Activated naive CD4-positive, alpha-beta T cell treated with anti-CD3 and anti-CD28 coated beads, Interleukin-2, amount 50 U/mL, for 24 hours (primary cell): ENCODE results near the gene HAPLN1.

Experiments
- H3K27ac Mint-ChIP-seq: one replicate; pipeline ENCODE4 v1.8.0; 2021; ENCODE audit warnings: mild to moderate bottlenecking, mixed read lengths
- H3K27me3 Mint-ChIP-seq: one replicate; pipeline ENCODE4 v1.8.0; 2021; ENCODE audit warnings: mixed read lengths
- H3K36me3 Mint-ChIP-seq: one replicate; pipeline ENCODE4 v1.8.0; 2021; ENCODE audit warnings: mixed read lengths
- H3K4me1 Mint-ChIP-seq: one replicate; pipeline ENCODE4 v1.8.0; 2021; ENCODE audit warnings: mixed read lengths
- H3K4me3 Mint-ChIP-seq: one replicate; pipeline ENCODE4 v1.8.0; 2021; ENCODE audit warnings: mild to moderate bottlenecking, mixed read lengths
- H3K9me3 Mint-ChIP-seq: one replicate; pipeline ENCODE4 v1.8.0; 2021; ENCODE audit warnings: mixed read lengths

Gene HAPLN1

DNA sequence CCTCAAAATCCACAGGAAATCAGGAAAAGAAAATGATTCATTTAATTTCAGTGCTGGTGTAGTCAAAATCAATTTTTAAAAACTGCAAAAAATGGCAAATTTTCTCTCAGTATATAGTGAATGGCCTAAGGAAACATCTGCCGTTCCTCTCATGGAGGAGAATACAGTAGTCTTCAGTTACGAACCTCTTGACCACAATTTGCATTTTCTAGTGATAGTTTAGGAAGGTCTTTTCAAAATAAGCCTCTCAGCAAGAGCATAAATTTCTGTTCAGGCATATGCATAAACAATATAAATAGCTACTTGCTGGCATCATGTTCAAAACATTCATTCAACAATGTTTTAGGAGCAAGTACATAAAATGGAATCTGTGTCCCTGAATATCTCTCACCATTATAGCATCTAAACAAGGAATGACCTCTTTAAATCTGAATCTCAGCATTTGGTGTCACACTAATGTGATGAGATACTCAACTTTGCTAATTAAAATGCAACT, 33.5 kb downstream of the HAPLN1 start:
- H3K4me3 Mint-ChIP-seq = no peak overlapping the region
- H3K4me1 Mint-ChIP-seq = no peaks in the 10 kb centered on the region

DNA sequence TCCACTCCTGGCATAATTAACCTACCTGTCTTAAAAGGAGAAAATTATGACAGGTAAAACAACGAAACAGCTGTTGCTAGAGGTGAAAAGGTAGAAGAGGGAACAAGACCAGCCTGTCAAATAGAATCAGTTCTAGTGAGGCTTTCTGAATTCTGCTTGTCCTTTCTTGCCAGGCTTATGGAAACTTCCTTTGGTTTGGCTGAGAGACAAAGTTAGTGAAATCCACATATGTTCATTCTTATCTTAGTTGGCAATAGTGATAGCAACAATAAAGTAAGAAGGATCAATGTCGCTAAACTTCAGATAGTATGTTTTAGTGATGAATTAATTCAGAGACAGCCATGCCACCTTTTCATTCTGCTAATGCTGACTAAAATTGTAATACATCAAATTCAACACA, 34.4 kb downstream of the HAPLN1 start:
- H3K4me3 Mint-ChIP-seq = no peak overlapping the region
- H3K4me1 Mint-ChIP-seq = no peaks in the 10 kb centered on the region
- peaks cover 10% of the 10 kb centered on the region for H3K27me3 Mint-ChIP-seq
- no peak overlapping the region for H3K27ac Mint-ChIP-seq
- no peaks in the 10 kb centered on the region for H3K9me3 Mint-ChIP-seq
- no peaks in the 10 kb centered on the region for H3K36me3 Mint-ChIP-seq

More for the DNA sequence above, 33.5 kb downstream of the HAPLN1 start:
- H3K36me3 Mint-ChIP-seq = no peaks in the 10 kb centered on the region
- H3K9me3 Mint-ChIP-seq = peaks cover 5% of the 10 kb centered on the region
- H3K27me3 Mint-ChIP-seq = peaks cover 10% of the 10 kb centered on the region
- H3K27ac Mint-ChIP-seq = no peak overlapping the region

DNA sequence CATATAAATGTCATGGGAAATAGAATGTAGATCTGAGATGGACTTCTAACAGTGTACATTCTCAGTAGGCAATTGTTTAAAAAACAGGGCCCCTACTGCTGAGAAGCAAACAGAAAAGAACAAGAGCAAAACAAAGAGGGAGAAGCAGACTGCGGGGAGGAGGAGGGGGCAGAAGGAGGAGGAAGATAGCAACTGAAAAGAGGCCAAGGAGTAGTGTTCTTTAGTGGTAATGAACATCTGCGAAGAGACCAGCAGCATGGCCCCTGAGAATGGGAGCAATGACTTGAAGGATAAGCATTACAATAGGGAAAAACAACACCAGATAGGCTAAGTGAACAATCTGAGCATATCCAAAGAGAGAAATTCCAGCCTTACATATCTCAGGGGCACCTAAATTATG, 36.8 kb downstream of the HAPLN1 start:
- H3K27ac Mint-ChIP-seq = no peak overlapping the region
- H3K4me3 Mint-ChIP-seq = no peak overlapping the region
- H3K4me1 Mint-ChIP-seq = no peaks in the 10 kb centered on the region
- H3K36me3 Mint-ChIP-seq = no peaks in the 10 kb centered on the region
- no peaks in the 10 kb centered on the region for H3K9me3 Mint-ChIP-seq
- peaks cover 3% of the 10 kb centered on the region for H3K27me3 Mint-ChIP-seq

DNA sequence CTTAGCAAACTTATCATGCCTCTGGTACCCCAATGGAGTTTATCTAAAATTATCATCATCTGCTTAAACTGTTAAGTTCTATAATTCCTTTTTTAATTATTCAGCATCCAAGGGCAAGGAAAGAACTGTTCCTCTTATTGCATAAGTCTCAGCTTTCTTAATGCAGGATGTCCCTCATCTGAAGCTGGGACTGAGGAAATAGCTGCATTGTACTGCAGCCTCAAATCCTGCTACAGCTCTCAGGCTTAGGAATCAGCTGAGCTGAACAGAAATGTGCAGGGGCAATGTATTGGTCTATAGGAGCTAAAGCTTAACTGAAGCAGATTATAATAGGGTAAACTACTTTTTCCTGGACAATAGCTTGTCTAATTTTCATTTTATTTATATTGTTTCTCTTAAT, 48.0 kb downstream of the HAPLN1 start:
- Mint-ChIP-seq H3K9me3 (no peaks in the 10 kb centered on the region), H3K4me1 (no peaks in the 10 kb centered on the region), H3K36me3 (no peaks in the 10 kb centered on the region), H3K27me3 (peaks cover 5% of the 10 kb centered on the region), H3K27ac (no peak overlapping the region), H3K4me3 (no peak overlapping the region)

DNA sequence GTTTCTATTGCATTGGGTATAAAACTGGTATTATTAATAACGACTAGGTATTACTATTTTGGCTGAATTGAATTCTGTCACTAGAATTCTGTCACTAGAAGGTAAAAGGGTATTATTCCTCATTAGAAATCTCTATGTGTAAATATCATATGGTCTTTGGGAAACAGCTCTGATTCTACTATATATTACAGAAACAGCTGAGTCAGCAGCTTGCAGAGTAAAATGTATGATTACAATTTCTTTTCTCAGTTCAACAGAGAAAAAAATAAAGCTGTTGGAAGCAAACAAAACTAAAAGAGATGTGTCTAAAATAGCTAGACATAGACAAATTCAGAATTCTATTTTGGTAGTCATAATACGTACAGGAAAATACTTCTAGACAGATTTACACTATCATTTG, 48.5 kb downstream of the HAPLN1 start:
- Mint-ChIP-seq H3K27ac (no peak overlapping the region), H3K9me3 (no peaks in the 10 kb centered on the region), H3K36me3 (no peaks in the 10 kb centered on the region), H3K27me3 (peaks cover 5% of the 10 kb centered on the region), H3K4me3 (no peak overlapping the region), H3K4me1 (no peaks in the 10 kb centered on the region)

DNA sequence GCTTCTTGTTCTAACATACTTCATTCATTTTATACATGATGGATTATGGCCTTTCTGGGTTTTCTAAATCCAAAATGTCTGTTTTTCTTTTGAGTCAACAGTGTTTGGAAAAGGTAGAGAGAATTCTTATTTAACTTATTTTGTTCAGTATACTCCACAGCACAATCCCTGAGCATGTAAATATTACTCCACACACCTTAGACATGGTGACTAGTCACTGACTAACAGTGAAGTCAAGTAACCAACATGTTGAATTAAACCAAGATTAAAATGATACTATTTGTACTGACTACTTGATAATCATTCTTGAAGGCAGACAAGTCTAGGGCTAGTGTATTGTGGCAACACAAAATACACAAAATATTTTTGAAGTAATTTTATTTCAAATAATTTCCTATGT, 55.0 kb downstream of the HAPLN1 start:
- Mint-ChIP-seq H3K27ac (no peak overlapping the region), H3K4me1 (no peaks in the 10 kb centered on the region), H3K9me3 (no peaks in the 10 kb centered on the region), H3K27me3 (peaks cover 5% of the 10 kb centered on the region), H3K4me3 (no peak overlapping the region), H3K36me3 (no peaks in the 10 kb centered on the region)

DNA sequence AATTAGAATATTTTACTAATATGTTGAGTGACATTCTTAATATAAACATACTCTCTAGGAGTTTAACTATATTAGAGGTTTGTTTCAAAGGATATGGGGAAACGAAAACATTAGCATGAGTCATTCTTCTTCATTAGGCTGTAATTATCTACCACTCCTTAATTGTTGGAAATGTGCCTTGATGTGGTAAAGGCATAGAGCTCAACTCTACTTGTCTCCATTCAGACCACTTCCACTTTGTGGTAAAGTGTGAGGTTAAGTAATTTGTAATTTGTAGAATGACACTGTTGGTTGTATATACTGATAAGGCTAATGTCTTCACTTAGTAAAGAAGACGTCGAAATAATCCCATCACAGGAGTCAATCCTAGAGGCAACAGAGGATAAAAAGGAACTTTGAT, 58.1 kb downstream of the HAPLN1 start:
- no peak overlapping the region for H3K27ac Mint-ChIP-seq
- H3K4me3 Mint-ChIP-seq = no peak overlapping the region
- H3K9me3 Mint-ChIP-seq = no peaks in the 10 kb centered on the region
- no peaks in the 10 kb centered on the region for H3K4me1 Mint-ChIP-seq
- H3K36me3 Mint-ChIP-seq = no peaks in the 10 kb centered on the region
- no peaks in the 10 kb centered on the region for H3K27me3 Mint-ChIP-seq

DNA sequence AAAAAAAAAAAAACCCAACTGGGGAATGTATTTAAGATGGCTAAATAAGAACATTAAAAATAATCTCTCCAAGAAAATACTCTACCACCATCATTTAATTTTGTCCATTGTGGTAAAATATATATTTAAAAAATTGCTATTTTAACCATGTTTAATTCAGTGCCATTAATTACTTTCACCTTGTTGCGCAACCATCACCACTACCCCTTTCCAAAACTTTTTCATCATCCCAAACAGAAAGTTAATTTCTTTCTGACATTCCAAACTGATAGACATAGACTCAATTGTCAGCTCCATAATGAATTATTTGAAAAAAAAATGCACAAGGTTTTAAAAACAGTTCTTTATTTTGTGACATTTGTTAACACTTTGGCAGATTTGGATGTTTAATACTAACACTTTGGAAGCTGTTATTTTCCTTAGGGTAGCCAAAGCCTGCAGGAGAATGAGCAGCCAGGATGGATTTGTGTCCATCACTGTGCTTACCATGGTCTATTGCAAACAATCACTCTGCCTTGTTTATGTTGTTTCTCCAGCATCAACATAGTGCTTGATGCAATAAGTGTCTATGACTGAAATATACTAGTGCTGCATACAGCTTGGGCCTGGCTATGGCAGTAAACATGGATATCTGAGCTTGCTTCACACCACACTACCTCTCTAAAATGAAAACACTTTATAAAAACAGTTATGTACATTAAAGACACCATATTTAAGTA, 62.7 kb downstream of the HAPLN1 start:
- Mint-ChIP-seq H3K4me3 (no peak overlapping the region), H3K27me3 (peaks cover 2% of the 10 kb centered on the region)

DNA sequence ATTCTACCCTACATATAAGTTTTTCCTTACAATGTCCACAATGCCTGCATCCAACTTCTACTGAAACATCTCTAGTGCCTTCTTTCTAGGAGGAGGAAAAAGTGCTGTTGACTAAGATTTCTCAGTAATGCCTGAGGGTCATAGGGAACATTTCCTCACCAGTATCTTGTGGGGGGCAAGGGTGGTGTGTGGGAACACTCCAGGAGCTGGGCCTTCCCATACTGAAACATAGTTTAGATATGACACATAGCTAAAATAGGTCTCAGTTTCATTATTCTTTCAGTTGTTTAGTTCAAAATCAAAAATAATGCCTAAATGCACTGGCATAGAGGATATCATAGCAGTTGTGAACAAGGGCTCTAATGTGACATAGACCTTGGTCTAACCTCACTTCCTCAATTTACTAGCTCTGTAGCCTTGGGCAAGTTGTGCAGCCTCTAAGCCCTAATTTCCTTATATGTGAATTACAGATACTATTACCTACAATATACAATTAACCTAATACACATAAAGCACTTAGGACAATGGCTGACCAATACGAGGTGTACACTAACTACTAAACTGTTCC, 66.1 kb downstream of the HAPLN1 start:
- peaks cover 2% of the 10 kb centered on the region for H3K27me3 Mint-ChIP-seq
- H3K36me3 Mint-ChIP-seq = no peaks in the 10 kb centered on the region
- no peaks in the 10 kb centered on the region for H3K9me3 Mint-ChIP-seq
- H3K4me3 Mint-ChIP-seq = no peak overlapping the region
- H3K27ac Mint-ChIP-seq = no peak overlapping the region
- H3K4me1 Mint-ChIP-seq = no peaks in the 10 kb centered on the region

More for the DNA sequence above, 62.7 kb downstream of the HAPLN1 start:
- no peaks in the 10 kb centered on the region for H3K4me1 Mint-ChIP-seq
- no peak overlapping the region for H3K27ac Mint-ChIP-seq
- no peaks in the 10 kb centered on the region for H3K9me3 Mint-ChIP-seq
- no peaks in the 10 kb centered on the region for H3K36me3 Mint-ChIP-seq

DNA sequence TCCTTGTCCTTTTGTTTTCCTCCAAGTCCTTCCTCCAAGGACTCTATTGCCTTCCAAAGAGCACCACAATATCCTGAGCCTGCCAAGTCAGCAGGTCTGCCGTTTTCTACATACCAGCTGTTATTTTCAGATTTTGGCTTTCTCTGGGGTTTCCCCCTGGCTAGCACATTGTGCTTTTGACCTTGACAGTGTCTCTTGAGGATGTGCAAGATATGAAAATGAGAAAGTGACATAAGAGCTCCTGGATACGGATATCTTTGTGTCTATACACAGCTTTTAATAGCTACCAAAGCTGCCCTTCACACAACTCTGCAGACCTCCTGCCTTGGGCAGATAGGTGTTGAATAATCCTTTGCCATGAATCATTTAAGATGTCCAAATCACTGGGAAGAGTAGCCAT, 67.0 kb downstream of the HAPLN1 start:
- no peak overlapping the region for H3K27ac Mint-ChIP-seq
- peaks cover 2% of the 10 kb centered on the region for H3K27me3 Mint-ChIP-seq
- H3K4me3 Mint-ChIP-seq = no peak overlapping the region
- no peaks in the 10 kb centered on the region for H3K4me1 Mint-ChIP-seq
- no peaks in the 10 kb centered on the region for H3K36me3 Mint-ChIP-seq
- no peaks in the 10 kb centered on the region for H3K9me3 Mint-ChIP-seq

DNA sequence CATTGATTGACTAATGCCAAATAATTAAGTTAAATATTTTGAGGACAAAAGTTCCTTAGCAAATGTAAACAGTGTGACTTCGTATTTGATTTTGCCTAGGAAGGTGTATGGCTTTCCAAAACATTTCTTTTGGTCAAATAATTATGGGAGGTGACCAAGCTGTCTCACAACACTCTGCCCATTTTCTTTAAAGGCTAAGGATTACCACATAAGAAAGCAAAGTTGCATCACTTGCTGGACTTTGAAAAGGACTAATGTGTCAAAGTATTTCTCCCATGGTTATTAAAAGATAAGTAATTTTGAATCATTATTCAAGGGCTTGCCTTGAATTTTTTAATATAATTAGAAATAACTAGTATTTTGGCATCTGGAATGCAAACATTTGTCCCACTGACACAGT, 74.7 kb downstream of the HAPLN1 start:
- Mint-ChIP-seq H3K27ac (no peak overlapping the region), H3K27me3 (no peaks in the 10 kb centered on the region), H3K4me3 (no peak overlapping the region), H3K9me3 (no peaks in the 10 kb centered on the region), H3K4me1 (no peaks in the 10 kb centered on the region), H3K36me3 (no peaks in the 10 kb centered on the region)

DNA sequence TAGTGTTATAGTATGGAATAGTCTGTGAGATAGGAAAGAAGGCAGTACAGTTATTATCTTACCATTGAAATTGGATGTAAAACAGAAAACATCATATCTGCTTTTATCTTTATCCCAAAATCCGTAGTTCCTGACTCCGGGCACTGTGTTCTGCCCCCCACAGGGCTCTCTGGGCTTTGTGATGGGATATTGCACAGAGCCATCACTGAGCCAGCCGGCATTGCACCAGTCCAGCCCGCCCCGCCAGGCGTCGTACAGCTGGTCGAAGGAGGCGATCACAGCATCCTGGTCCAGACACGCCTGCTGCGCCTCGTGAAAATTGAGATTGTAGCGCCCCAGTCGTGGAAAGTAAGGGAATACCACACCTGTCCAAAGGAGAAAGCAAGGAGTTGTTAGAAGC, 76.4 kb downstream of the HAPLN1 start:
- H3K36me3 Mint-ChIP-seq = no peaks in the 10 kb centered on the region

DNA sequence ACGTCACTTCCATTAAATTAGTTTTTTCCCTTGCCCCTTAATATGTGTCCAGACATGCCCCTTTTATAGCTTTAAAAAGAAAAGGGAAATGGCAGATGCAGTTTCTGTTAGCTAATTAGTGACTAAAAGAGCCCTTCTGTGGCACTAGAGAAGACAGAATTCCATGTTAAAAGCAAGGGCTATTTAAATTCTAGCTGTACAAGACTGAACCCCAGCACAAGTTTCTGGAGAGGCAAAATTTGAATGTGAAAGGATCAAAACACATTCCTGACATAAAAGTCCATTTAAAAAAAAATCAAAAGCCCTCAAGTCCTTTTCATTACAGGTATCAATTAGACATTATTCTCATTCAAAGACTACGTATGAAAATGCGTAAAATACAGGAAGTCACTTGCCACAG, 78.7 kb downstream of the HAPLN1 start:
- no peaks in the 10 kb centered on the region for H3K27me3 Mint-ChIP-seq
- H3K27ac Mint-ChIP-seq = no peak overlapping the region
- H3K4me1 Mint-ChIP-seq = no peaks in the 10 kb centered on the region
- H3K9me3 Mint-ChIP-seq = no peaks in the 10 kb centered on the region
- H3K4me3 Mint-ChIP-seq = no peak overlapping the region
- no peaks in the 10 kb centered on the region for H3K36me3 Mint-ChIP-seq

More for the DNA sequence above, 76.4 kb downstream of the HAPLN1 start:
- Mint-ChIP-seq H3K27ac (no peak overlapping the region), H3K4me3 (no peak overlapping the region), H3K9me3 (no peaks in the 10 kb centered on the region), H3K27me3 (no peaks in the 10 kb centered on the region), H3K4me1 (no peaks in the 10 kb centered on the region)

DNA sequence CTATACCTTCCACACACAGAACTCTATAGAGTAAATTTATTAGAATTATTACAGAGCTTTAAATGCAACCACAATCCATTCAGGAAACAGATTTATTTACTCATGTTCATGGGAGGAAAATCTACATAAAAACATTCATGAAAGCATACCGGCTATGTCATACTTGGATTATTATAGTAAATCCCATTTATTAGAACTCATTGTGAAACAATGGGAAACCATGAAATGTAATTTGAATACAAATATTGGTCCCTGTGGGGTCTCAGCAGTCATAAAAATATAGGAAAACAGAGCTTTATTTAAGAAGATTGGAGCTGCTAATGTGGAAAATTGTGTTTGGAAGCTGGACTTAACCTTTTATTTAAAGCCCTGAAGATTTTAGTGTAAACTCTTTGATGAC, 80.7 kb downstream of the HAPLN1 start:
- H3K4me1 Mint-ChIP-seq = no peaks in the 10 kb centered on the region
- no peak overlapping the region for H3K4me3 Mint-ChIP-seq
- no peaks in the 10 kb centered on the region for H3K36me3 Mint-ChIP-seq
- H3K9me3 Mint-ChIP-seq = no peaks in the 10 kb centered on the region
- H3K27me3 Mint-ChIP-seq = no peaks in the 10 kb centered on the region
- no peak overlapping the region for H3K27ac Mint-ChIP-seq

DNA sequence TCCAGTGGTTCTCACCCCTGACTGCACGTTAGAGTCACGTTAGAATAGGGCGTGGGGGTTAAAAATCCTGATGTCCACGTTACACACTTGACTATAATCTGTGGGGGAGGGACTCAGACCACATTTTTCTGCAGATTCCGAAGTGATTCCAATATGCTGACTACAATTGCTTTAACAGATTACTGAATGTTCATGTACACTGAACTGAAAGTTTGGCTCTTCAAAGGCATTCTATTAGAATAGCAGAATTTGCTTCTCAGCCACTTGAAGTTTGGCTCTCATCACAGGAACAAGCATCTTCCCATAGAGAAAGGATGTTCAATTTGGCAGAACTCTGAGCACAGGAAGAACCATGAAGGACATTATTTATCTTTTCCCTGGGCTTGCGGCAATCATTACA, 84.5 kb downstream of the HAPLN1 start:
- no peaks in the 10 kb centered on the region for H3K27me3 Mint-ChIP-seq
- H3K9me3 Mint-ChIP-seq = no peaks in the 10 kb centered on the region
- no peaks in the 10 kb centered on the region for H3K36me3 Mint-ChIP-seq
- no peak overlapping the region for H3K27ac Mint-ChIP-seq
- H3K4me3 Mint-ChIP-seq = no peak overlapping the region
- no peaks in the 10 kb centered on the region for H3K4me1 Mint-ChIP-seq

DNA sequence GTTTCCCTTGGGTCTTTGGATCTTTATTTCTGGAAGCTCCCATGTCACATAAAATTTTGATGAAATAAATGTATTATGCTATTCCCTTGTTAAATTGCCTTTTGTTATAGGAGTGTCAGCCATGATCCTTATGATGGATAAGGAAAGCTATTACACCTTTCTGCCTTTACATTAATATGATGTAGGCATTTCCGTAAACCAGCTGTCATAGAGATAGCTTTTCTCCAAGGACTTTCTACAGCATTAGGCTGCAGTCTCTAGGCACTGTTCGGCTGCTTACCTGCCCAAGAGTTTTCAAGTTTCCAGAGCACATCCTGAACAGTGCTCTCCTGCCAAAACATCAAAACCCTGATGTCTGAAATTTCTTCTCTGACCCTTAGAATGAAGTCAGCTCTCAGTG, 87.4 kb downstream of the HAPLN1 start:
- no peak overlapping the region for H3K4me3 Mint-ChIP-seq
- no peak overlapping the region for H3K27ac Mint-ChIP-seq

DNA sequence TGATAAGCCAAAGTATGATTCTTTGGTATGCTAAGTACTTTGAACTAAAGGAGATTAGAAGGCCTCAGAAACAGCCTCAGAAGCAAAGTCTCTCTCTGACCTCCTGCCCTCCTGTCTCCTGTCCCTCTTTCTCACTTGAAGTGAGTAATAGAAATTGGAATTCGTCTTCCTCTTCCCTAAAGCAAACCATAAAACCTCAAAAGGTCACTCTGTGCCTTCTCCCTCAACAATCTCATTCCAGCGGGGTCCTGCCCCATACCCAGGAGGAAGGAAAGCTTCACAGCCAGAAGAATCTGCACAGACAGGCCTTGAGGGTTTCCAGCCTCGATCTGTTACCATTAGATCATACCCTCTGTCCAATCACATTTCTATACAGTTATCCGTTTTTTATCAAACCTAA, 87.8 kb downstream of the HAPLN1 start:
- Mint-ChIP-seq H3K9me3 (no peaks in the 10 kb centered on the region), H3K36me3 (no peaks in the 10 kb centered on the region), H3K4me3 (no peak overlapping the region), H3K27me3 (no peaks in the 10 kb centered on the region), H3K4me1 (no peaks in the 10 kb centered on the region), H3K27ac (no peak overlapping the region)

More for the DNA sequence above, 87.4 kb downstream of the HAPLN1 start:
- Mint-ChIP-seq H3K27me3 (no peaks in the 10 kb centered on the region), H3K9me3 (no peaks in the 10 kb centered on the region), H3K36me3 (no peaks in the 10 kb centered on the region), H3K4me1 (no peaks in the 10 kb centered on the region)
